Measurements from ENCODE around the gene AKAP11. TPM values are rescaled to one million over a fixed set of nuclear protein-coding genes. Genes with fewer than 3 reads are reported as not detected.

Gene AKAP11
- total and polyA plus RNA-seq, 9 of the 15 experiments (the other 6 are each of a cell fraction or from before 2014, with no cell fraction given): 2.2 to 31.3 (median 10.9) TPM

GRCh38 chr13:42229287-42229686, 42.7 kb upstream of the AKAP11 start:
- in situ Hi-C loops (cut with MboI): no loop called here
- Histone ChIP-seq H3K9me1 (ENCODE audit: control insufficient read depth, insufficient read depth, low read length) (no peaks in the 10 kb centered on the region), H3K4me1 (replicated peaks in 1 of 2; ENCODE audit: control insufficient read depth in 2 of 2, insufficient read depth in 2 of 2, low read length in 2 of 2) (no peaks in the 10 kb centered on the region; a peak in 1 of 5 replicates), H3K4me3 (no peak overlapping the region), H3K79me2 (ENCODE audit: control insufficient read depth, insufficient read depth, low read length) (no peaks in the 10 kb centered on the region), H3K9ac (ENCODE audit: insufficient read depth in 1 of 2, low read depth in 2 of 2, low read length in 2 of 2) (no peak overlapping the region), H3K27ac (ENCODE audit: extremely low read depth, low read depth, low read length) (no peak overlapping the region), H3K27me3 (ENCODE audit: control insufficient read depth in 2 of 2, insufficient read depth in 2 of 2, low read length in 2 of 2) (no peaks in the 10 kb centered on the region), H3K9me3 (replicated peaks; ENCODE audit: control insufficient read depth, insufficient read depth, low read depth, low read length) (no peaks in the 10 kb centered on the region), H4K20me1 (replicated peaks; ENCODE audit: control insufficient read depth, insufficient read depth, low read length) (no peaks in the 10 kb centered on the region), H3K36me3 (ENCODE audit: control insufficient read depth, insufficient read depth, low read length) (no peaks in the 10 kb centered on the region; the same call in 2 of the 3 replicates), H3K4me2 (ENCODE audit: insufficient read depth, low read length) (no peak overlapping the region), H2AFZ (ENCODE audit: low read depth, low read length) (no peak overlapping the region)
- no peak for ATAC-seq
- intact Hi-C loops (cut with micrococcal nuclease): no loop called here
- WGBS (ENCODE audit: insufficient coverage, low coverage, missing lambda C conversion rate): 68% methylated on average over 3 of the region's 3 CpGs
- no TSS peak for BruUV-seq (replicated peaks)
- no peak for DNase-seq (ENCODE audit: extremely low read depth in 1 of 4, low spot score in 3 of 4)
- ChIA-PET CTCF (ENCODE audit: low intra/inter-chr PET ratio) (no interaction called here), POLR2A (no interaction called here)
- no peak for FAIRE-seq
- no peak for TF ChIP-seq RNF219 (CRISPR knock-in tag; IDR thresholded peaks at IDR 0.05)
- TF ChIP-seq MYBL2 (IDR thresholded peaks at IDR 0.05; ENCODE audit: low read depth): no peak
- TF ChIP-seq MYBL2 (CRISPR knock-in tag; IDR thresholded peaks at IDR 0.05; ENCODE audit: borderline replicate concordance): no peak

DNA sequence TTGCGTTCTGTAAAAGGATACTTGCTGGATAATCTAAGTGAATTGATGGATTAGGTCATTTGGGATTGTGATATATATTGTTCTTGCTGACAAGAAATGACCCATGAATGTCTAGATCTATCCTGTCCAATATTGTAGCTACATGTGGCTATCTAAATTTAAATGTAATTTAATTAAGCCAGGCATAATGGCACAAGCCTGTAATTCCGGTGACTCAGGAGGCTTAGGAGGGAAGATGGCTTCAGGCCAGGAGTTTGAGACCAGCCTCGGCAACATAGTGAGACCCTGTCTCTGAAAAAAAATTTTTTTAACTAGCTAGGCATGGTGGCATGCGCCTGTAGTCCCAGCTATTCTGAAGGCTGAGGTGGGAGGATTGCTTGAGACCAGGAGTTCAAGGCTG, 39.3 kb upstream of the AKAP11 start:
- H4K20me1 ChIP-seq (replicated peaks; ENCODE audit: control insufficient read depth, insufficient read depth, low read length): no peaks in the 10 kb centered on the region
- in situ Hi-C loops (cut with MboI): no loop called here
- no TSS peak for BruUV-seq (replicated peaks)
- ChIA-PET POLR2A (no interaction called here), CTCF (ENCODE audit: low intra/inter-chr PET ratio) (no interaction called here)
- H3K4me1 ChIP-seq (replicated peaks in 1 of 2; ENCODE audit: control insufficient read depth in 2 of 2, insufficient read depth in 2 of 2, low read length in 2 of 2): no peaks in the 10 kb centered on the region
- H3K9ac ChIP-seq (ENCODE audit: insufficient read depth in 1 of 2, low read depth in 2 of 2, low read length in 2 of 2): no peak overlapping the region
- H3K9me1 ChIP-seq (ENCODE audit: control insufficient read depth, insufficient read depth, low read length): no peaks in the 10 kb centered on the region
- DNase-seq (ENCODE audit: extremely low read depth in 1 of 4, low spot score in 3 of 4) (no peak), ATAC-seq (no peak), FAIRE-seq (no peak)
- WGBS (ENCODE audit: insufficient coverage, low coverage, missing lambda C conversion rate): 80% methylated on average over 4 of the region's 4 CpGs
- no peaks in the 10 kb centered on the region for H3K9me3 ChIP-seq (replicated peaks; ENCODE audit: control insufficient read depth, insufficient read depth, low read depth, low read length)
- H3K79me2 ChIP-seq (ENCODE audit: control insufficient read depth, insufficient read depth, low read length): no peaks in the 10 kb centered on the region
- no peak overlapping the region for H3K4me2 ChIP-seq (ENCODE audit: insufficient read depth, low read length)
- no peaks in the 10 kb centered on the region for H3K27me3 ChIP-seq (ENCODE audit: control insufficient read depth in 2 of 2, insufficient read depth in 2 of 2, low read length in 2 of 2)
- intact Hi-C loops (cut with micrococcal nuclease): no loop called here
- no peak overlapping the region for H2AFZ ChIP-seq (ENCODE audit: low read depth, low read length)
- TF ChIP-seq ARID3B (CRISPR knock-in tag; IDR thresholded peaks at IDR 0.05; ENCODE audit: borderline replicate concordance): no peak
- no peak for TF ChIP-seq ZBTB9 (CRISPR knock-in tag; IDR thresholded peaks at IDR 0.05)
- TF ChIP-seq TCFL5 (CRISPR knock-in tag; conservative IDR thresholded peaks at IDR 0.05): no peak
- no peak for TF ChIP-seq CSDE1 (IDR thresholded peaks at IDR 0.05)
- no peak overlapping the region for H3K27ac ChIP-seq (ENCODE audit: extremely low read depth, low read depth, low read length)
- no peaks in the 10 kb centered on the region; the same call in 2 of the 3 replicates for H3K36me3 ChIP-seq (ENCODE audit: control insufficient read depth, insufficient read depth, low read length)
- no peak overlapping the region for H3K4me3 ChIP-seq

All from K562 (cell line).